T-helper 9 cell (primary cell): ENCODE data around the gene SEMA3D.
"Not testable (repeated sequence)": the region's sequence is repeated elsewhere in the genome, so short reads cannot be mapped to it uniquely, and the experiment has no call there.

Source experiments
- DNase-seq: peaks from one replicate; pipeline ENCODE4 v3.0.0-alpha.2; 2020

SEMA3D gene

DNA sequence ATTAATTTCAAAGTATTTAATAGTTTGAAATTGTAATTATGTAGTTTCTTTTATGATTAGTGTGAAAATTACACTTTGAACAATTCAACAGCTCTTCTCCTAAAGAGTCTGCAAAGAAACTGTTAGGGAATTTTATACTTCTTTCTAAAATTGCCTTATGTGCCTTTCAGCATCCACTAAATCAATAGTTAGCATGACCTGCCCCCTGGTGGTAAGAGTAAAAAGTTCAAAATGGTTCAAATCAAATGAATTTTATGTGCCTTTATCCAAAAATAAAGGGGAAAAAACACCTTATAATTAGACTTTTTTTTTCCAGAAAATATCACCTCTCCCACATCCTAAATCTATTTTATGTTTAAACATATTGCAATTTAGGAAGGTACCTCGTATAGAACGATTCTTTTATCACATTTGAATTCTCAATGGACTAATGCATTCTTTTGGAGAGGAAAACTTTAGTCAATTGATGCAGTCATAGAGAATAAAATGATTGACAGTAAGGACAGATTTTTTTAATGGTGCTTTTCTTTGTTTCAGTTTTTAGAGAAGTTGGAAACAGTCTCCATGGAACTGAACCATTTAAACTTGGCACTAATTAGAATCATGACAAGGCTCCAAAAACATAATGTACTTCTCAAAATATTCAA lies 163.7 kb downstream of the SEMA3D start:
- no peak for DNase-seq

- no peak for DNase-seq
Measured at GRCh38 chr7:85022064-85022697, 164.7 kb downstream of the SEMA3D start.

- DNase-seq = no peak
Measured at GRCh38 chr7:85021101-85021704, 165.7 kb downstream of the SEMA3D start.

GRCh38 chr7:85019778-85020177 lies 167.1 kb downstream of the SEMA3D start:
- no peak for DNase-seq

DNA sequence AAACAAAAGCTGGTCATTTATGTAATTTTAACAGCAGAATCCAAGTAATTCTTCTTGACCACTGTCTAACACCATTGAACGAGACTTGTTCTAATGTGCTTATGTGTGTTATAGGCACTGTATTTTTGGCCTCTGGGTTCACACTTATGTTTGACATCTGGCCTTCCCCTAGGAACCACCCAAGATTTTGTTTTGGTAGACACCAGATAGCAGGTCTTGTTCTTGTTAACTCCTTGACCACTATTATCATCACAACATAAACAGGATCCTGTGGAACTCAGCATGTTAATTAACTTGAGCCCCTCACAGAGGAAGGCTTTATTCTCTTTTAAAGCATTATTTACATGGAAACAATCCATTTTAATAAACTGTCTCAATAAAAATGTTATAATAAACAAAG lies 167.7 kb downstream of the SEMA3D start:
- no peak for DNase-seq

- DNase-seq = no peak
Measured at GRCh38 chr7:85018498-85018897, 168.4 kb downstream of the SEMA3D start.

- no peak for DNase-seq
Measured at GRCh38 chr7:85016286-85016685, 170.6 kb downstream of the SEMA3D start.

- no peak for DNase-seq
Measured at GRCh38 chr7:85014936-85015660, 171.8 kb downstream of the SEMA3D start.

- no peak for DNase-seq
Measured at GRCh38 chr7:85011127-85011526, 175.7 kb downstream of the SEMA3D start.

- no peak for DNase-seq
Measured at GRCh38 chr7:85010306-85010705, 176.6 kb downstream of the SEMA3D start.

- no peak for DNase-seq
Measured at GRCh38 chr7:85006754-85007153, 180.1 kb downstream of the SEMA3D start.

- DNase-seq = no peak
Measured at GRCh38 chr7:85004402-85004801, 182.5 kb downstream of the SEMA3D start.

- DNase-seq = no peak
Measured at GRCh38 chr7:85001495-85002345, 185.1 kb downstream of the SEMA3D start.

GRCh38 chr7:85000735-85001350 lies 186.0 kb downstream of the SEMA3D start:
- no peak for DNase-seq

DNA sequence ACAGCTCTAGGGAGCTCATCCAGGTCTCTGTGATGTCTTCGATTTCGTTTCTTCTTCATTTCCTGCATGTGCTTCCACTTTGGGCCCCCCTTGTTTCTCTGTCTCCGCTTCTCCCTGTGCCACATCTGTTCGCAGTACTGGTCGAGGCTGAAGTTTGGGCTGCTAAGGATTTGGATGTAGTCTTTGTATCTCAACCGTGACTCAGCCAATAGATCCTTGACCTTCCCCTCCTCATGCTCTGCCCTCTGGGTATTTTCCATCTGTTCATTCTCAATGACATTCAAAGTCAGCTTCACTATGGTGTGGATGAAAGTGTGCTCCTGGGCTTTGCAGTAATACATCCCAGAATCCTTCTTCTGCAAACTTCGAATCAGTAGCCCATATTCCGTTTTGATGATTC lies 187.4 kb downstream of the SEMA3D start:
- no peak for DNase-seq

DNA sequence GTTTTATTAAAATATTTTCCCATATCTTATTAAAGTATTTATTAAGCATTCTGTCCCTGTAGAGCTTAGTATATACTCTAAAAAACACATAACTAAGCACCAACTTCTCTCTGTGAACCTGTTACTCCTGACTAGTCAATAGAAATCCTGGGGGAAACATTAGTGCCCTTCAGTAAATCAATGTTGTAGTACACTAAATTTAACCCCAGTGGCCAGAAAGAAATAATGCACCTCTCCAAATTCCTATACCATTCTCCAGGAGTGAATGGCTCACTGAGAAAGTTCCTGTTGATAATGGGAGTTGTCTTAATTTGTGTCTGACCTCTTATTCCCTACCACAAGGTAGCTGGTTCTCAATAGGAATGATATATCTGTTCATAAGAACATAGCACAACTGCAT lies 188.2 kb downstream of the SEMA3D start:
- DNase-seq = no peak

DNA sequence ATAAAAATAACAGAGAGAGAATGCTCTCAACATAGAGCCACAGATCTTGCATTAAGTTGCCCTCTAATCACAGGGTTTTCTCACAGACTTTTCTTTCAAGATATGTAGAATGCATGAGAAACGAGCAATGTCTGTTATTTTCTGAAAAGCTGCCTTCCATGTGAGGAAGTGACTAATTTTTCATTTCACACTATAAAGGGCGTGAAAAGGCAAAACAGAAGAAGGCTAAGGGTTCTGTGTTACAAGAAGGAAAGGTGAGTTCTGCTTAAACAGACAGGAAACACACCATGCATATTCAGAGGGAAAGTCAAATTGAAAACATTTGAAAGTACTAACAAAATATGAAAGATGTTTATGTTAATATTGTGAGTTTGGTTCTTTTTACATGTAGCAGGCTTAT lies 189.2 kb downstream of the SEMA3D start:
- DNase-seq = no peak

DNA sequence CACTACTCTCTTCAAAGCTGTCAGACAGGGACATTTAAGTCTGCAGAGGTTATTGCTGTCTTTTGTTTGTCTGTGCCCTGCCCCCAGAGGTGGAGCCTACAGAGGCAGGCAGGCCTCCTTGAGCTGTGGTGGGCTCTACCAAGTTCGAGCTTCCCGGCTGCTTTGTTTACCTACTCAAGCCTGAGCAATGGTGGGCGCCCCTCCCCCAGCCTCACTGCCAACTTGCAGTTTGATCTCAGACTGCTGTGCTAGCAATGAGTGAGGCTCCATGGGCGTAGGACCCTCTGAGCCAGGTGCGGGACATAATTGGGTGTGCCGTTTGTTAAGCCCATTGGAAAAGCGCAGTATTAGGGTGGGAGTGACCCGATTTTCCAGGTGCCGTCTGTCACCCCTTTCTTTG lies 193.9 kb downstream of the SEMA3D start:
- DNase-seq = not testable (repeated sequence)

DNA sequence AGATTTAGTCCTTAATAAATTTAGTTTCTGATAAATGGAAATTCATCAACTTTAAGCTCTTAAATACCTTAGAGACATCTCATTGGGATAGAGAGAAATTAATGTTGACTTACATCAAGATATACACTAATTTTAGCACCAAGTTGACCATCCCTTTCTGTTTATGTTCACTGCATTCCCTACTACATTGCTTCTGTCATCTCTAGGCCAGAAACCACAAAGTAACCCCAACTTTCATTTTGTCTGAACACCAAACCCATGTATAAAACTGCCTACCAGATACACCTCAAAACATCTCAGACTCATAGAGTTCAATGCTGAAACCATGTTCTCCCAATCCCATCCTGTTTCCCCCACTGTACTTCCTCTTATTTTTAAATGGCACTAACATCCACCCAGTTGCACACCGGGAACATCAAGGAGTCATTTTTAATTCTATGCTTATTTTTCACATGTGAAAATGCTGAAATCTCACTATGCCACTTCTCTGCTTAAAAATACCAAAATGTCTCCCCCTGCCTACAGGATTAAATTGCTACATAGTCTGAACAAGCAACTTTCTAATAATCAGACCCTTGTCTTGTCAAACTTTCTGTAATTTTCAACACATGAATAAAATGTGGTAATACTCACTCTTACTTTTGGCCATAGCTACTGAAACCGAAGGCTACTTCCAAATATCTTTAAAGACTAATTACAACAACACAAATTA lies 201.6 kb downstream of the SEMA3D start:
- no peak for DNase-seq

GRCh38 chr7:84982199-84982598 lies 204.7 kb downstream of the SEMA3D start:
- DNase-seq = no peak
